ENCODE results near the gene PHOSPHO1. TPM values are rescaled to one million over a fixed set of nuclear protein-coding genes. Genes with fewer than 3 reads are reported as not detected.

PHOSPHO1 gene
- total and polyA plus RNA-seq, 7 donors: 0.38 TPM; not detected in 6

GRCh38 chr17:49244839-49245238 lies 14.3 kb upstream of the PHOSPHO1 start:
- Histone ChIP-seq H3K27ac (no peak overlapping the region), H3K4me1 (no peaks in the 10 kb centered on the region), H3K36me3 (no peaks in the 10 kb centered on the region), H3K27me3 (peaks cover 0 to 23% (median 7%) of the 10 kb centered on the region in 3 donors), H3K9me3 (no peaks in the 10 kb centered on the region), H3K4me3 (no peak overlapping the region)
- TF ChIP-seq CTCF (IDR thresholded peaks at IDR 0.05) (no peak), POLR2A (IDR thresholded peaks at IDR 0.05) (no peak), EP300 (IDR thresholded peaks at IDR 0.05) (no peak), POLR2AphosphoS5 (IDR thresholded peaks at IDR 0.05) (no peak)
- 88 to 89% methylated on average over 4 of the region's 4 CpGs for WGBS, 2 donors
- intact Hi-C loops (cut with DNase I): no loop called here
- DNase-seq: no peak

DNA sequence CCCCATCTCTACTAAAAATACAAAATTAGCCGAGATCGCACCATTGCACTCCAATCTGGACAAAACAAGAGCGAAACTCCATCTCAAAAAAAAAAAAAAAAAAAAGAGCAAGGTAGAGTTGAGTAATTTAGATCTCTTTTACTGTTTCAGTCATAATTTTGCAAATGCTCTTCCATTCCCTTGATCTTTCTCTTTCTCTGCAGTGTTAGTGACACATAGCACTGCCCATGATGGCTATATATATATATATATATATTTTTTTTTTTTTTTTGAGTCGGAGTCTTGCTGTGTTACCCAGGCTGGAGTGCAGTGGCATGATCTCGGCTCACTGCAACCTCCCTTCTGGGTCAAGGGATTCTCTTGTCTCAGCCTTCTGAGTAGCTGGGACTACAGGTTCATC lies 12.2 kb upstream of the PHOSPHO1 start:
- H3K4me3 ChIP-seq: no peak overlapping the region
- H3K27me3 ChIP-seq: peaks cover 0 to 14% (median 0%) of the 10 kb centered on the region in 3 donors
- no peak for TF ChIP-seq EP300 (IDR thresholded peaks at IDR 0.05)
- no peak overlapping the region for H3K27ac ChIP-seq
- WGBS, 2 donors: 94 to 95% methylated on average over 5 of the region's 5 CpGs
- no peaks in the 10 kb centered on the region for H3K36me3 ChIP-seq
- no peaks in the 10 kb centered on the region for H3K9me3 ChIP-seq
- H3K4me1 ChIP-seq: no peaks in the 10 kb centered on the region
- intact Hi-C loops (cut with DNase I): no loop called here
- DNase-seq: no peak

GRCh38 chr17:49241692-49242397 lies 11.3 kb upstream of the PHOSPHO1 start:
- 83 to 85% methylated on average over 9 of the region's 9 CpGs for WGBS, 2 donors
- no peaks in the 10 kb centered on the region for H3K36me3 ChIP-seq
- H3K4me1 ChIP-seq: no peaks in the 10 kb centered on the region
- DNase-seq: no peak
- H3K4me3 ChIP-seq: no peak overlapping the region
- TF ChIP-seq POLR2A (IDR thresholded peaks at IDR 0.05) (no peak), CTCF (IDR thresholded peaks at IDR 0.05) (no peak), POLR2AphosphoS5 (IDR thresholded peaks at IDR 0.05) (no peak)
- H3K9me3 ChIP-seq: no peaks in the 10 kb centered on the region
- intact Hi-C loops (cut with DNase I): no loop called here
- H3K27ac ChIP-seq: no peak overlapping the region
- H3K27me3 ChIP-seq: peaks cover 0 to 9% (median 0%) of the 10 kb centered on the region in 3 donors

DNA sequence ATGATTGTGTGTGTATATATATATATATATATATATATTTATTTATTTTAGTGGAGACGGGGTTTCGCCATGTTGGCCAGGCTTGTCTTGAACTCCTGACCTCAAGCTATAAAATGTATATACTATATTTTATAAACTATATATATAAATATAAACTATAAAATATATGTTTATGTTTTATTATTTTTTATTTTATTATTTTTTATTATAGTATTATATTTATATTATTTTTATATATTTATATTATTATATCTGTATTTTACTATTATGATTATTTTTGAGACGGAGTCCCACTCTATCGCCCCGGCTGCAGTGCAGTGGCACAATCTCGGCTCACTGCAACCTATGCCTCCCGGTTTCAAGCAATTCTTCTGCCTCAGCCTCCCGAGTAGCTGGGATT lies 10.5 kb upstream of the PHOSPHO1 start:
- TF ChIP-seq POLR2AphosphoS5 (IDR thresholded peaks at IDR 0.05): no peak
- no peak for TF ChIP-seq POLR2A (IDR thresholded peaks at IDR 0.05)
- no peak for TF ChIP-seq CTCF (IDR thresholded peaks at IDR 0.05)
- no peak for TF ChIP-seq EP300 (IDR thresholded peaks at IDR 0.05)
- H3K36me3 ChIP-seq: no peaks in the 10 kb centered on the region
- H3K4me1 ChIP-seq: no peaks in the 10 kb centered on the region
- intact Hi-C loops (cut with DNase I): no loop called here
- DNase-seq: no peak
- H3K9me3 ChIP-seq: no peaks in the 10 kb centered on the region
- H3K27ac ChIP-seq: no peak overlapping the region
- H3K27me3 ChIP-seq: peaks cover 0 to 7% (median 0%) of the 10 kb centered on the region in 3 donors
- 86 to 89% methylated on average over 8 of the region's 8 CpGs for WGBS, 2 donors
- H3K4me3 ChIP-seq: no peak overlapping the region

- peaks cover 0 to 3% (median 0%) of the 10 kb centered on the region in 3 donors for H3K27me3 ChIP-seq
- no peaks in the 10 kb centered on the region for H3K4me1 ChIP-seq
- no peak for DNase-seq
- H3K27ac ChIP-seq: no peak overlapping the region
- no peaks in the 10 kb centered on the region for H3K36me3 ChIP-seq
- H3K4me3 ChIP-seq: no peak overlapping the region
- no peaks in the 10 kb centered on the region for H3K9me3 ChIP-seq
- TF ChIP-seq CTCF (IDR thresholded peaks at IDR 0.05): no peak
- TF ChIP-seq POLR2AphosphoS5 (IDR thresholded peaks at IDR 0.05): no peak
- no peak for TF ChIP-seq EP300 (IDR thresholded peaks at IDR 0.05)
- no peak for TF ChIP-seq POLR2A (IDR thresholded peaks at IDR 0.05)
- WGBS, 2 donors: 41 to 70% methylated on average over 1 of the region's 1 CpG
- intact Hi-C loops (cut with DNase I): no loop called here
Measured at GRCh38 chr17:49240619-49241018, 10.0 kb upstream of the PHOSPHO1 start.
